ENCODE results near the gene CUL2. TPM values are rescaled to one million over a fixed set of nuclear protein-coding genes. Genes with fewer than 3 reads are reported as not detected.

Gene CUL2
- total RNA-seq, 1 experiment from 2014 or later, result 36.1 TPM

DNA sequence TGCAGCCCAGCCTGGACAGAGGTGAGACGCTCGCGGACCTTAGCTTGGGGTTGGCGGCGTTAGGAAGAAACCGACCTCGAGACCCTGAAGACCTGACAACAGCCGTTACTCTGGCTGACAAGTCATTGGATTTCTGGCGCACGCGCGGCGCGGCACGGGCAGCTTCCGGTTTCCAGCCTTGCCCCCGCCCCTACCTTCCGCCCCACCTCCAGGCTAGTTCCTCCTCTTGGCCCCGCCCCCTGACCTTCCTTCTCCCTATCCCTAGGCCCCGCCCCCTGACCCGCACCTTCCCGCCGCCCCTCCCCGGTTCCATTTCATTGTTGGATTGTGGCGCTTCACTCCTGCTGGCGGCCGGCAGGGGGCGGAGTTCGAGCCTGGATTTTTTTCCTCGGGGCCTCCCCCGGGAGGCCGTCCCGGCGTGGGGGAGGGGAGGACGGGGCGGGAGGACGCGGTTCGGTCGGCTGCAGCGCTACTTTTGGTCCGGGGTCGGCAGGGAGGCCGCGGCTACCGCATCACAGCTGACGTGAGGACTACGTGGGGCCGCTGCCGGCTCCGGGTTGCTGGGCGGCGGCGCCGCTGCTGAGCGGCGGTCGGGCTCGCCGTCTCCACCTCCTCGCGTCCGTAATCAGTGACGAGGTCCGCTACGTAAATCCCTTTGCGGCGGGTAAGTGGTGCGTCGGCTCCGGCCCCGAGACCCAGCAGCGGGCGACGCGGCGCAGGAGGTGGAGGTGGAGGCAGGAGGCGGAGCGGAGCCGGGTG, 36.6 kb upstream of the CUL2 start, which contains the start of gene CREM:
TSS of gene CREM (plus strand) at position 317 of the 759 bp plus-strand sequence. CDS start 10,990 bp downstream, outside the sequence.
- H3K27me3 ChIP-seq (ENCODE audit: insufficient read depth, low read length), result no peaks in the 10 kb centered on the region
- ATAC-seq (peak; percentile 87), DNase-seq (ENCODE audit: low read depth, low spot score) (peak; percentile 90)
- no peak within 1 kb of the TSS for H2AFZ ChIP-seq (ENCODE audit: low read depth, low read length, poor library complexity, severe bottlenecking)
- POLR2A ChIA-PET, result interaction anchor here (0.7 to 1.4 kb wide), 9 partner anchors 10 to 93 kb away, joined by 3 to 6 read pairs (median 3); no protein-coding TSS in a partner anchor
- RAD21 ChIA-PET (ENCODE audit: low non-redundant PET in 1 of 2, low total read pairs in 2 of 2, uncharacterized antibody in 2 of 2, unreplicated experiment in 2 of 2), result interaction anchor here (0.6 to 1.2 kb wide), 2 partner anchors 69 kb away, joined by 5 to 9 read pairs; no protein-coding TSS in a partner anchor
- peak within 1 kb of the TSS; percentile 90 for H3K4me2 ChIP-seq (ENCODE audit: low read length)
- H3K27ac ChIP-seq (ENCODE audit: low read depth, low read length), result peak within 1 kb of the TSS; percentile 99
- intact Hi-C loops (cut with micrococcal nuclease), result loop anchor here (1.0 to 2.0 kb wide), 2 partner anchors 70 to 210 kb away; partner anchors contain the start of gene CCNY
- H3K9me2 ChIP-seq (ENCODE audit: insufficient read depth), result no peaks in the 10 kb centered on the region
- peak within 1 kb of the TSS; percentile 92 to 97 for H3K4me3 ChIP-seq (replicated peaks in 1 of 2; ENCODE audit: low read depth in 1 of 2, low read length in 2 of 2)
- peaks cover 3 to 21% of the 10 kb centered on the region in 2 experiments; a peak in 3 of 4 replicates for H3K4me1 ChIP-seq (ENCODE audit: control insufficient read depth in 1 of 2, insufficient read depth in 2 of 2, low read length in 2 of 2)
- H3K9ac ChIP-seq (ENCODE audit: low read length), result peak within 1 kb of the TSS; percentile 98
- peaks cover 35% of the 10 kb centered on the region for H3K79me2 ChIP-seq (ENCODE audit: insufficient read depth, low read length)
- CTCF ChIA-PET, result interaction anchor here (0.6 to 1.6 kb wide), 20 partner anchors 10 to 132 kb away, joined by 3 to 23 read pairs (median 4); no protein-coding TSS in a partner anchor
- no peaks in the 10 kb centered on the region for H4K20me1 ChIP-seq (ENCODE audit: insufficient read depth)
- BruUV-seq (replicated peaks), result no TSS peak
- no peaks in the 10 kb centered on the region for H3K9me3 ChIP-seq (ENCODE audit: control insufficient read depth in 1 of 2, insufficient read depth in 1 of 2, low read depth in 1 of 2, low read length in 2 of 2)
- H3K36me3 ChIP-seq (ENCODE audit: control insufficient read depth in 1 of 2, insufficient read depth in 2 of 2, low read length in 2 of 2), result no peaks in the 10 kb centered on the region
- TF ChIP-seq EGR1 (IDR thresholded peaks at IDR 0.05; ENCODE audit: low read depth), result peak; percentile 47; the same call in 1 of the 2 replicates
- peak; percentile 46; the same call in 1 of the 2 replicates for TF ChIP-seq SRF (IDR thresholded peaks at IDR 0.05; ENCODE audit: low read depth)
- TF ChIP-seq, protein P1, sequence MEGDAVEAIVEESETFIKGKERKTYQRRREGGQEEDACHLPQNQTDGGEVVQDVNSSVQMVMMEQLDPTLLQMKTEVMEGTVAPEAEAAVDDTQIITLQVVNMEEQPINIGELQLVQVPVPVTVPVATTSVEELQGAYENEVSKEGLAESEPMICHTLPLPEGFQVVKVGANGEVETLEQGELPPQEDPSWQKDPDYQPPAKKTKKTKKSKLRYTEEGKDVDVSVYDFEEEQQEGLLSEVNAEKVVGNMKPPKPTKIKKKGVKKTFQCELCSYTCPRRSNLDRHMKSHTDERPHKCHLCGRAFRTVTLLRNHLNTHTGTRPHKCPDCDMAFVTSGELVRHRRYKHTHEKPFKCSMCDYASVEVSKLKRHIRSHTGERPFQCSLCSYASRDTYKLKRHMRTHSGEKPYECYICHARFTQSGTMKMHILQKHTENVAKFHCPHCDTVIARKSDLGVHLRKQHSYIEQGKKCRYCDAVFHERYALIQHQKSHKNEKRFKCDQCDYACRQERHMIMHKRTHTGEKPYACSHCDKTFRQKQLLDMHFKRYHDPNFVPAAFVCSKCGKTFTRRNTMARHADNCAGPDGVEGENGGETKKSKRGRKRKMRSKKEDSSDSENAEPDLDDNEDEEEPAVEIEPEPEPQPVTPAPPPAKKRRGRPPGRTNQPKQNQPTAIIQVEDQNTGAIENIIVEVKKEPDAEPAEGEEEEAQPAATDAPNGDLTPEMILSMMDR (IDR thresholded peaks at IDR 0.05 in 2 of 3, conservative IDR thresholded peaks at IDR 0.05 in 1 of 3; ENCODE audit: borderline replicate concordance in 1 of 3, insufficient read depth in 1 of 3, low read depth in 2 of 3, low read length in 2 of 3), result peak; percentile 72 to 82 (median 75)
- TF ChIP-seq CBX3 (IDR thresholded peaks at IDR 0.05; ENCODE audit: low read depth), result peak; percentile 52; the same call in 1 of the 2 replicates
- no peak for TF ChIP-seq FOSL1 (IDR thresholded peaks at IDR 0.05; ENCODE audit: low read depth)
- TF ChIP-seq, protein P2, sequence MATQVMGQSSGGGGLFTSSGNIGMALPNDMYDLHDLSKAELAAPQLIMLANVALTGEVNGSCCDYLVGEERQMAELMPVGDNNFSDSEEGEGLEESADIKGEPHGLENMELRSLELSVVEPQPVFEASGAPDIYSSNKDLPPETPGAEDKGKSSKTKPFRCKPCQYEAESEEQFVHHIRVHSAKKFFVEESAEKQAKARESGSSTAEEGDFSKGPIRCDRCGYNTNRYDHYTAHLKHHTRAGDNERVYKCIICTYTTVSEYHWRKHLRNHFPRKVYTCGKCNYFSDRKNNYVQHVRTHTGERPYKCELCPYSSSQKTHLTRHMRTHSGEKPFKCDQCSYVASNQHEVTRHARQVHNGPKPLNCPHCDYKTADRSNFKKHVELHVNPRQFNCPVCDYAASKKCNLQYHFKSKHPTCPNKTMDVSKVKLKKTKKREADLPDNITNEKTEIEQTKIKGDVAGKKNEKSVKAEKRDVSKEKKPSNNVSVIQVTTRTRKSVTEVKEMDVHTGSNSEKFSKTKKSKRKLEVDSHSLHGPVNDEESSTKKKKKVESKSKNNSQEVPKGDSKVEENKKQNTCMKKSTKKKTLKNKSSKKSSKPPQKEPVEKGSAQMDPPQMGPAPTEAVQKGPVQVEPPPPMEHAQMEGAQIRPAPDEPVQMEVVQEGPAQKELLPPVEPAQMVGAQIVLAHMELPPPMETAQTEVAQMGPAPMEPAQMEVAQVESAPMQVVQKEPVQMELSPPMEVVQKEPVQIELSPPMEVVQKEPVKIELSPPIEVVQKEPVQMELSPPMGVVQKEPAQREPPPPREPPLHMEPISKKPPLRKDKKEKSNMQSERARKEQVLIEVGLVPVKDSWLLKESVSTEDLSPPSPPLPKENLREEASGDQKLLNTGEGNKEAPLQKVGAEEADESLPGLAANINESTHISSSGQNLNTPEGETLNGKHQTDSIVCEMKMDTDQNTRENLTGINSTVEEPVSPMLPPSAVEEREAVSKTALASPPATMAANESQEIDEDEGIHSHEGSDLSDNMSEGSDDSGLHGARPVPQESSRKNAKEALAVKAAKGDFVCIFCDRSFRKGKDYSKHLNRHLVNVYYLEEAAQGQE (IDR thresholded peaks at IDR 0.05; ENCODE audit: low read depth), result no peak
- TF ChIP-seq, protein P3, sequence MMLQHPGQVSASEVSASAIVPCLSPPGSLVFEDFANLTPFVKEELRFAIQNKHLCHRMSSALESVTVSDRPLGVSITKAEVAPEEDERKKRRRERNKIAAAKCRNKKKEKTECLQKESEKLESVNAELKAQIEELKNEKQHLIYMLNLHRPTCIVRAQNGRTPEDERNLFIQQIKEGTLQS (IDR thresholded peaks at IDR 0.05), result no peak
- TF ChIP-seq CEBPB (IDR thresholded peaks at IDR 0.05; ENCODE audit: low read depth), result no peak
- no peak for TF ChIP-seq EZH2phosphoT487 (IDR thresholded peaks at IDR 0.05; ENCODE audit: borderline replicate concordance)
- TF ChIP-seq, protein P4, sequence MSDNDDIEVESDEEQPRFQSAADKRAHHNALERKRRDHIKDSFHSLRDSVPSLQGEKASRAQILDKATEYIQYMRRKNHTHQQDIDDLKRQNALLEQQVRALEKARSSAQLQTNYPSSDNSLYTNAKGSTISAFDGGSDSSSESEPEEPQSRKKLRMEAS (IDR thresholded peaks at IDR 0.05), result peak; percentile 61
- TF ChIP-seq, protein P5, sequence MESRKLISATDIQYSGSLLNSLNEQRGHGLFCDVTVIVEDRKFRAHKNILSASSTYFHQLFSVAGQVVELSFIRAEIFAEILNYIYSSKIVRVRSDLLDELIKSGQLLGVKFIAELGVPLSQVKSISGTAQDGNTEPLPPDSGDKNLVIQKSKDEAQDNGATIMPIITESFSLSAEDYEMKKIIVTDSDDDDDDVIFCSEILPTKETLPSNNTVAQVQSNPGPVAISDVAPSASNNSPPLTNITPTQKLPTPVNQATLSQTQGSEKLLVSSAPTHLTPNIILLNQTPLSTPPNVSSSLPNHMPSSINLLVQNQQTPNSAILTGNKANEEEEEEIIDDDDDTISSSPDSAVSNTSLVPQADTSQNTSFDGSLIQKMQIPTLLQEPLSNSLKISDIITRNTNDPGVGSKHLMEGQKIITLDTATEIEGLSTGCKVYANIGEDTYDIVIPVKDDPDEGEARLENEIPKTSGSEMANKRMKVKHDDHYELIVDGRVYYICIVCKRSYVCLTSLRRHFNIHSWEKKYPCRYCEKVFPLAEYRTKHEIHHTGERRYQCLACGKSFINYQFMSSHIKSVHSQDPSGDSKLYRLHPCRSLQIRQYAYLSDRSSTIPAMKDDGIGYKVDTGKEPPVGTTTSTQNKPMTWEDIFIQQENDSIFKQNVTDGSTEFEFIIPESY (IDR thresholded peaks at IDR 0.05; ENCODE audit: extremely low read depth, insufficient replicate concordance, low read length), result no peak
- TF ChIP-seq ZNF274 (IDR thresholded peaks at IDR 0.05; ENCODE audit: low read depth, low read length), result no peak
- no peak for TF ChIP-seq EZH2 (IDR thresholded peaks at IDR 0.05)
- TF ChIP-seq SP1 (IDR thresholded peaks at IDR 0.05; ENCODE audit: low read depth), result peak; percentile 73
- TF ChIP-seq ZFX (IDR thresholded peaks at IDR 0.05), result no peak
- peak; percentile 60 for TF ChIP-seq ELF1 (IDR thresholded peaks at IDR 0.05; ENCODE audit: borderline replicate concordance, low read depth)
- peak; percentile 86 for TF ChIP-seq SIN3A (IDR thresholded peaks at IDR 0.05; ENCODE audit: low read depth)
- TF ChIP-seq RAD21 (IDR thresholded peaks at IDR 0.05; ENCODE audit: low read depth), result peak; percentile 69
- TF ChIP-seq JUND (IDR thresholded peaks at IDR 0.05), result no peak

All from HCT116 (cell line).